ENCODE data around the gene AFG3L2.
A peak's percentile ranks its signal among the peaks of the same experiment; 100 is the strongest.

The AFG3L2 gene

GRCh38 chr18:12376754-12377555 lies at the start of gene AFG3L2:
Gene AFG3L2, minus strand, starts transcription at chr18:12377227. Its CDS starts 145 bp downstream, at chr18:12377082.
- Histone ChIP-seq H3K36me3 (ENCODE audit: control insufficient read depth, insufficient read depth, low read length) (no peaks in the 10 kb centered on the region), H3K27me3 (ENCODE audit: control insufficient read depth, insufficient read depth, low read length) (no peaks in the 10 kb centered on the region), H3K4me1 (ENCODE audit: control insufficient read depth, insufficient read depth, low read length) (no peaks in the 10 kb centered on the region), H3K9me3 (ENCODE audit: control insufficient read depth, insufficient read depth, low read length) (no peaks in the 10 kb centered on the region), H3K4me3 (ENCODE audit: low read length) (peak within 1 kb of the TSS; percentile 68), H3K27ac (ENCODE audit: low read length) (no peak within 1 kb of the TSS)
- peak; percentile 93 for DNase-seq (ENCODE audit: low read depth, low spot score)
- no CpG with 5 or more reads among the region's 100 CpGs for WGBS (ENCODE audit: insufficient coverage, insufficient read length)

GRCh38 chr18:12424252-12424651 lies 47.2 kb upstream of the AFG3L2 start:
- Histone ChIP-seq H3K27me3 (ENCODE audit: control insufficient read depth, insufficient read depth, low read length) (no peaks in the 10 kb centered on the region), H3K4me1 (ENCODE audit: control insufficient read depth, insufficient read depth, low read length) (no peaks in the 10 kb centered on the region), H3K27ac (ENCODE audit: low read length) (no peak overlapping the region), H3K36me3 (ENCODE audit: control insufficient read depth, insufficient read depth, low read length) (peaks cover 21% of the 10 kb centered on the region), H3K9me3 (ENCODE audit: control insufficient read depth, insufficient read depth, low read length) (peaks cover 3% of the 10 kb centered on the region; the same call in 1 of the 2 replicates), H3K4me3 (ENCODE audit: low read length) (no peak overlapping the region)
- WGBS (ENCODE audit: insufficient coverage, insufficient read length), result no CpG with 5 or more reads among the region's 4 CpGs
- DNase-seq (ENCODE audit: low read depth, low spot score), result no peak

DNA sequence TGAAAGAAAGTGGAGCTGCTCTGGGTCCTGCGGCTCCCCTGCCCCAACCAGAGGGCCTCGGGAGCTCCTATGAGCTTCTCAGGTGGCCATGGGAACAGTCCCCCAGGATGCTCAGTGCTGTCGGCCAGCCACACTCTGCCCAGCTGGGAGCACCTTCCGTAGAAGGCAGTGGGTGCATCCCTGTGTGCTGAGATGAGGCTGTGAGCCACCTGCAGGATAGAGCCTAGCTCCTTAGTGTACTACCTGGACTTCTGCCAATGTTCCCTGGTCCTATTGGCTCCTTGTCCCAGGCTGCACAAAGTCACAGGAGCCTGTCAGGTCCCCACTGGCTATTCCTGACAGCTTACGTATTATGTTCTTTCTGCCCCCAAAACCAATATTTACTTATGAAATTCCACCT lies 46.8 kb upstream of the AFG3L2 start:
- DNase-seq (ENCODE audit: low read depth, low spot score), result no peak
- Histone ChIP-seq H3K36me3 (ENCODE audit: control insufficient read depth, insufficient read depth, low read length) (peaks cover 17% of the 10 kb centered on the region), H3K4me3 (ENCODE audit: low read length) (no peak overlapping the region)

DNA sequence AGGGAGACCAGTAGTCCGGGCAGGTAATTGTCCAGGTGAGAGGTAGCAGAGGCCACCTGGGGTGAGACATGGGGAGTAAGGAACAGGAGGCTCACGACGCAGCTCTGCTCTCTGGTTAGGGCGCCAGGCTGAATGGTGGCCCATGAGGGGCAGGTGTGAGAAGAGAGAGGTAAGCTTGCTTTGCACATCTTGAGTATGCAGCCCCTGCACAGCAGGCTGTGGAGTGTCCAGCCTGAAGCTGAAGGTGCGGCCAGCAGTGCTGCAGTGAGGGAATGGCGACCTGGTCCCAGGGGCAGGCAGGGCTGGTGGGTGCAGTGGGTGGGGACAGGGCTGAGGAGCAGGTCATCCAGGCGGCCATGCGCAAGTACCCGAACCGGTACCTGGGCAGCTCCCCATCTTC lies 46.4 kb upstream of the AFG3L2 start:
- no peak for DNase-seq (ENCODE audit: low read depth, low spot score)
- peaks cover 17% of the 10 kb centered on the region for H3K36me3 ChIP-seq (ENCODE audit: control insufficient read depth, insufficient read depth, low read length)
- H3K27me3 ChIP-seq (ENCODE audit: control insufficient read depth, insufficient read depth, low read length), result no peaks in the 10 kb centered on the region
- WGBS (ENCODE audit: insufficient coverage, insufficient read length), result no CpG with 5 or more reads among the region's 10 CpGs
- no peak overlapping the region for H3K27ac ChIP-seq (ENCODE audit: low read length)
- no peak overlapping the region for H3K4me3 ChIP-seq (ENCODE audit: low read length)
- H3K4me1 ChIP-seq (ENCODE audit: control insufficient read depth, insufficient read depth, low read length), result no peaks in the 10 kb centered on the region
- H3K9me3 ChIP-seq (ENCODE audit: control insufficient read depth, insufficient read depth, low read length), result peaks cover 3% of the 10 kb centered on the region; the same call in 1 of the 2 replicates

More for the DNA sequence above, 46.8 kb upstream of the AFG3L2 start:
- Histone ChIP-seq H3K9me3 (ENCODE audit: control insufficient read depth, insufficient read depth, low read length) (peaks cover 3% of the 10 kb centered on the region; the same call in 1 of the 2 replicates), H3K27ac (ENCODE audit: low read length) (no peak overlapping the region), H3K27me3 (ENCODE audit: control insufficient read depth, insufficient read depth, low read length) (no peaks in the 10 kb centered on the region), H3K4me1 (ENCODE audit: control insufficient read depth, insufficient read depth, low read length) (no peaks in the 10 kb centered on the region)
- no CpG with 5 or more reads among the region's 5 CpGs for WGBS (ENCODE audit: insufficient coverage, insufficient read length)

DNA sequence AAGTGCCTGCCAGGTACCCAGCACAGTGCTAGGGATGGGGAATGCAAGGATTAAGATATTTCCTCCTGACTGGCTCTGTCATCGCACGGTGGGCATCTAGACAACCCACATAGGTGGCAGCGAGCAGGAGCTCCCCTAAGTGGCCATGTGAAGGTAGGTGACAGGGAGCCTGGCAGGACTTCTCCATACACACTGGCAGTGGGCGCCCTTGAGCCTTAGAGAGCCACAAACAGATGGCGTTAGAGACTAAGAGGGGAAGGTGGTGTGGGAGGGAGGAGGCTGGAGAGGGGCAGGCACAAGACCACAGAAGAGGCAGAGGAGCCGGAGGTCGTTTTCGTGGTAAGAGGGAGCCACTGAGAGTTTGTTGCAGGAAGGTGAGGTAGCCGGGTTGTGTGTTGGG lies 45.9 kb upstream of the AFG3L2 start:
- Histone ChIP-seq H3K27me3 (ENCODE audit: control insufficient read depth, insufficient read depth, low read length) (no peaks in the 10 kb centered on the region), H3K4me1 (ENCODE audit: control insufficient read depth, insufficient read depth, low read length) (no peaks in the 10 kb centered on the region), H3K4me3 (ENCODE audit: low read length) (no peak overlapping the region), H3K9me3 (ENCODE audit: control insufficient read depth, insufficient read depth, low read length) (peaks cover 3% of the 10 kb centered on the region; the same call in 1 of the 2 replicates), H3K27ac (ENCODE audit: low read length) (no peak overlapping the region), H3K36me3 (ENCODE audit: control insufficient read depth, insufficient read depth, low read length) (peaks cover 16% of the 10 kb centered on the region)
- no CpG with 5 or more reads among the region's 9 CpGs for WGBS (ENCODE audit: insufficient coverage, insufficient read length)
- no peak for DNase-seq (ENCODE audit: low read depth, low spot score)

DNA sequence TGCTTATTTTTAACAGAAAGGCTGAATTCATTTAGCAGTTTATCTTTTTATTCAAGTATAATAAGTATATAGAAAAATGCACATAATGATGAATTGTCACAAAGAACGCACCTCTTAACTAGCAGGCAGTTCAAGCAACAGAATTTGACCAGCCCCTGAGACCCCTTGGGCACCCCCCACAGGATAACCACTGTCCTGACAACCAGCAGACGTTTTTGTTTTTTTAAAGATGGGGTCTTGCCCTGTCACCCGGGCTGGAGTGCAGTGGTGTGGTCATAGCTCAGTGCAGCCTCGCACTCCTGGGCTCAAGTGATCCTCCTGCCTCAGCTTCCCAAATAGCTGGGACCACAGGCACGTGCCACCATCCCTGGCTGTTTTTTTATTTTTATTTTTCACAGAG lies 44.7 kb upstream of the AFG3L2 start:
- peaks cover 5% of the 10 kb centered on the region for H3K36me3 ChIP-seq (ENCODE audit: control insufficient read depth, insufficient read depth, low read length)
- no peaks in the 10 kb centered on the region for H3K4me1 ChIP-seq (ENCODE audit: control insufficient read depth, insufficient read depth, low read length)
- H3K27me3 ChIP-seq (ENCODE audit: control insufficient read depth, insufficient read depth, low read length), result no peaks in the 10 kb centered on the region
- DNase-seq (ENCODE audit: low read depth, low spot score), result no peak
- no CpG with 5 or more reads among the region's 5 CpGs for WGBS (ENCODE audit: insufficient coverage, insufficient read length)
- H3K27ac ChIP-seq (ENCODE audit: low read length), result no peak overlapping the region
- H3K9me3 ChIP-seq (ENCODE audit: control insufficient read depth, insufficient read depth, low read length), result no peaks in the 10 kb centered on the region
- no peak overlapping the region for H3K4me3 ChIP-seq (ENCODE audit: low read length)

DNA sequence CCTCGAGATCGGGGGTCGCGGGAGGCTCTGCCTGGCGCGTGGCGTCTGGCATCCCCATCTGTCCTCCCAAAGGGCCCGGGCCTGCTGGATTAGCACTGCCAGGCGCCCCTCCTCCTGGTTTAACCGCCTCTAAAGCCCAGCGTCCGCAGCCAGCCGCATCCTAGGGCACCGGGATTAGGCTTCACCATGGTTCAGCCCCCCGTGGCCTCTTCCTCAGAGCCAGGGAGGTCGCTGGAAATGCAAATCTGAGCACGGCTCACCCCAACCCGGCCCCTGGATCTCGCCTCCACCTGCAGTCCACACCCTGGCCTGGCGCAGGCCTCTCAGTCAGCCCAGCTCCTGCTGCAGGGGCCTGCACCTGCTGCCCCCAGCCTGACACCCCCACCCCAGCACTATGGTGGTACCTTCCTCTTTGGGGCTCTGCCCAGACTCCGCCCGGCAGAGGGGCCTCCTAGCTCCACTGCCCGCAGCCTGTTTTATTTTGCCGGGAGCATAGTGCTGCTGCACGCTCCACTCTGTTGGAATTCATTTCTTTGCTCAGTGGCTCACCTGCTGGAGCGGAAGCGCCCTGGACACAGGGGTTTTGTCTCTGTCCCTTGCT lies 43.9 kb upstream of the AFG3L2 start:
- no CpG with 5 or more reads among the region's 27 CpGs for WGBS (ENCODE audit: insufficient coverage, insufficient read length)
- H3K9me3 ChIP-seq (ENCODE audit: control insufficient read depth, insufficient read depth, low read length), result no peaks in the 10 kb centered on the region
- H3K27me3 ChIP-seq (ENCODE audit: control insufficient read depth, insufficient read depth, low read length), result no peaks in the 10 kb centered on the region
- no peak overlapping the region for H3K27ac ChIP-seq (ENCODE audit: low read length)
- H3K4me1 ChIP-seq (ENCODE audit: control insufficient read depth, insufficient read depth, low read length), result no peaks in the 10 kb centered on the region
- no peak for DNase-seq (ENCODE audit: low read depth, low spot score)
- peak overlapping the region; percentile 29; the same call in 1 of the 2 replicates for H3K4me3 ChIP-seq (ENCODE audit: low read length)
- peaks cover 4% of the 10 kb centered on the region; the same call in 1 of the 2 replicates for H3K36me3 ChIP-seq (ENCODE audit: control insufficient read depth, insufficient read depth, low read length)

DNA sequence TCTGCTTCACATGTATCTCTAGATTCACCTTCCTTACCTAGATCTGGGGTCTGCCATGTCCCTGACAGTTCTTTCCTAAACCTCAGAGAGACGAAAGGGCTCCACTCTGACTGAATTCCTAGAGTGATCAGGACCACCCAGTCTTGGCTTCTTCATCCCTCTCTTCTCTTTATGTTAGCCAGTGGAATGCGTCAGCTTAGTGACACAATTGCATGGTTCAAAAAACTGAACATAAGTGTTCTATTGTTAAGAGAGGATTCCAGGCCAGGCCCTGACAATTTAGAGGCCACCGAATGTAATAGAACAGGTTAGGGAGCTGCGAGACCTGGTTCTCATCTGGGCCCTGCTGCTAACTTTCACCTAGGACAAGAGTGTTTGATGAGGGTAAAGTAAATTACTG lies 40.7 kb upstream of the AFG3L2 start:
- H3K27me3 ChIP-seq (ENCODE audit: control insufficient read depth, insufficient read depth, low read length), result no peaks in the 10 kb centered on the region
- no peak for DNase-seq (ENCODE audit: low read depth, low spot score)
- H3K4me1 ChIP-seq (ENCODE audit: control insufficient read depth, insufficient read depth, low read length), result peaks cover 3% of the 10 kb centered on the region; the same call in 1 of the 2 replicates
- H3K4me3 ChIP-seq (ENCODE audit: low read length), result no peak overlapping the region
- no peaks in the 10 kb centered on the region for H3K36me3 ChIP-seq (ENCODE audit: control insufficient read depth, insufficient read depth, low read length)
- H3K27ac ChIP-seq (ENCODE audit: low read length), result no peak overlapping the region
- no CpG with 5 or more reads among the region's 4 CpGs for WGBS (ENCODE audit: insufficient coverage, insufficient read length)
- no peaks in the 10 kb centered on the region for H3K9me3 ChIP-seq (ENCODE audit: control insufficient read depth, insufficient read depth, low read length)

DNA sequence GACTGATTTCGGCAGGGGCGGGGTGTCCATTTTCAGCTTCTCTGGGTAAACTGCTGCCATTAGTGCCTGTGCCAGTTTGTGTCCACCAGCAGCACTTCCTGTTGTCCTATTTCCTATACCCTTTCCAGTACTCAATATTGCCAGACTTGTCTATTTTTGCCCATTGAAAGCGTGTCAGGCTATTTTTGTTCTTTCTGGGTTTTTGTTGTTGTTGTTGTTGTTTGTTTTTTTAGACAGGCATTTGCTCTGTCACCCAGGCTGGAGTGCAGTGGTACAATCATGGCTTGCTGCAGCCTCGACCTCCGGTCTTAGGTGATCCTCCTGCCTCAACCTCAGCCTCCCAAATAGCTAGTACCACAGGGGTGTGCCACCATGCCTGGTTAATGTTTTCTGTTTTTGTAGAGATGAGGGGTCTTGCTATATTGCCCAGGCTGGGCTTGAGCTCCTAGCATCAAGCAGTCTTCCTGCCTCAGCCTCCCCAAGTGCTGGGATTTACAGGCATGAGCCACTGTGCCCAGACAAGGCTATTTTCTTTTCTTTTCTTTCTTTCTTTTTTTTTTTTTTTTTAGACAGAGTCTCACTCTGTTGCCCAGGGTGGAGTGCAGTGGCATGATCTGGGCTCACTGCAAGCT lies 39.2 kb upstream of the AFG3L2 start:
- H3K36me3 ChIP-seq (ENCODE audit: control insufficient read depth, insufficient read depth, low read length), result no peaks in the 10 kb centered on the region
- no peaks in the 10 kb centered on the region for H3K9me3 ChIP-seq (ENCODE audit: control insufficient read depth, insufficient read depth, low read length)
- no peak overlapping the region for H3K4me3 ChIP-seq (ENCODE audit: low read length)
- no peak for DNase-seq (ENCODE audit: low read depth, low spot score)
- H3K27me3 ChIP-seq (ENCODE audit: control insufficient read depth, insufficient read depth, low read length), result no peaks in the 10 kb centered on the region
- WGBS (ENCODE audit: insufficient coverage, insufficient read length), result no CpG with 5 or more reads among the region's 5 CpGs
- no peak overlapping the region for H3K27ac ChIP-seq (ENCODE audit: low read length)
- H3K4me1 ChIP-seq (ENCODE audit: control insufficient read depth, insufficient read depth, low read length), result peaks cover 3% of the 10 kb centered on the region; the same call in 1 of the 2 replicates

GRCh38 chr18:12411456-12411855 lies 34.4 kb upstream of the AFG3L2 start:
- H3K4me1 ChIP-seq (ENCODE audit: control insufficient read depth, insufficient read depth, low read length), result peaks cover 5% of the 10 kb centered on the region; the same call in 1 of the 2 replicates

More at GRCh38 chr18:12411456-12411855, 34.4 kb upstream of the AFG3L2 start:
- no CpG with 5 or more reads among the region's 3 CpGs for WGBS (ENCODE audit: insufficient coverage, insufficient read length)
- DNase-seq (ENCODE audit: low read depth, low spot score), result no peak
- Histone ChIP-seq H3K27me3 (ENCODE audit: control insufficient read depth, insufficient read depth, low read length) (peaks cover 5% of the 10 kb centered on the region; the same call in 1 of the 2 replicates), H3K9me3 (ENCODE audit: control insufficient read depth, insufficient read depth, low read length) (no peaks in the 10 kb centered on the region), H3K36me3 (ENCODE audit: control insufficient read depth, insufficient read depth, low read length) (no peaks in the 10 kb centered on the region), H3K4me3 (ENCODE audit: low read length) (no peak overlapping the region), H3K27ac (ENCODE audit: low read length) (no peak overlapping the region)
